GM12878 (cell line): ENCODE data around the gene MED1.

Experiments used
- CTCF ChIP-seq, 3 experiments: IDR thresholded peaks in 2 of 3; conservative IDR thresholded peaks in 1 of 3; 2 replicates each; pipeline ENCODE4 v1.5.1; 2011; ENCODE audit warnings: low read depth in 3 of 3, low read length in 3 of 3, mild to moderate bottlenecking in 3 of 3, control low read depth in 2 of 3, moderate library complexity in 2 of 3, inconsistent platforms in 1 of 3, mixed read lengths in 1 of 3; ENCODE audit not compliant: control insufficient read depth in 2 of 3, insufficient read depth in 1 of 3; ENCODE audit errors: extremely low read depth in 1 of 3
- EZH2 ChIP-seq: IDR thresholded peaks from 2 replicates; pipeline ENCODE4 v1.6.1; 2012; ENCODE audit warnings: low read depth, mild to moderate bottlenecking, control low read depth, inconsistent platforms, low read length, borderline replicate concordance; ENCODE audit not compliant: control insufficient read depth
- MLLT1 ChIP-seq: fragments of 450-650 bp; IDR thresholded peaks from 2 replicates; pipeline ENCODE4 v1.6.1; 2016; ENCODE audit warnings: mild to moderate bottlenecking
- NRF1 ChIP-seq: conservative IDR thresholded peaks from 2 replicates; pipeline ENCODE4 v1.6.1; 2011; ENCODE audit warnings: mild to moderate bottlenecking, low read depth, low read length, improper control_type of control experiment
- RBBP5 ChIP-seq: fragments of 200-600 bp; sonication (generic); conservative IDR thresholded peaks from 2 replicates; pipeline ENCODE4 v1.6.1; 2016
- TAF1 ChIP-seq: IDR thresholded peaks from 2 replicates; pipeline ENCODE4 v1.6.1; 2011; ENCODE audit warnings: mild to moderate bottlenecking, low read depth, low read length, borderline replicate concordance

GRCh38 chr17:39385040-39385439, 66.0 kb downstream of the MED1 start:
- TF ChIP-seq MLLT1, result no peak
- no peak for TF ChIP-seq RBBP5
- TF ChIP-seq EZH2, result no peak
- no peak for TF ChIP-seq NRF1
- no peak for TF ChIP-seq CTCF (IDR thresholded peaks at IDR 0.05 in 2 of 3, conservative IDR thresholded peaks at IDR 0.05 in 1 of 3; ENCODE audit: control insufficient read depth in 2 of 3, extremely low read depth in 1 of 3, insufficient read depth in 1 of 3, low read depth in 3 of 3, low read length in 3 of 3)
- TF ChIP-seq TAF1, result no peak
